GM21515 (cell line): ENCODE results near the gene LRGUK.
A peak's percentile ranks its signal among the peaks of the same experiment; 100 is the strongest.
"Not testable (repeated sequence)": the region's sequence is repeated elsewhere in the genome, so short reads cannot be mapped to it uniquely, and the experiment has no call there.

ENCODE experiments used
- ATAC-seq: cut with Tn5 transposase; IDR thresholded peaks from one replicate; pipeline ENCODE4 v1.9.1; 2021; ENCODE audit not compliant: unreplicated experiment

LRGUK gene

GRCh38 chr7:134245253-134245652, 118.1 kb downstream of the LRGUK start:
- no peak for ATAC-seq

GRCh38 chr7:134246347-134246746, 119.2 kb downstream of the LRGUK start:
- ATAC-seq, result no peak

- ATAC-seq, result no peak
Measured at GRCh38 chr7:134246761-134247160, 119.6 kb downstream of the LRGUK start.

GRCh38 chr7:134248196-134248595, 121.1 kb downstream of the LRGUK start:
- no peak for ATAC-seq

- ATAC-seq, result no peak
Measured at GRCh38 chr7:134254311-134254710, 127.2 kb downstream of the LRGUK start.

GRCh38 chr7:134255814-134256213, 128.7 kb downstream of the LRGUK start:
- no peak for ATAC-seq

- ATAC-seq, result no peak
Measured at GRCh38 chr7:134262322-134262721, 135.2 kb downstream of the LRGUK start.

GRCh38 chr7:134276951-134277350, 149.8 kb downstream of the LRGUK start:
- ATAC-seq, result no peak

- no peak for ATAC-seq
Measured at GRCh38 chr7:134278502-134279153, 151.5 kb downstream of the LRGUK start.

- ATAC-seq, result no peak
Measured at GRCh38 chr7:134279336-134279735, 152.2 kb downstream of the LRGUK start.

GRCh38 chr7:134279898-134280297, 152.8 kb downstream of the LRGUK start:
- no peak for ATAC-seq

- ATAC-seq, result no peak
Measured at GRCh38 chr7:134280508-134280907, 153.4 kb downstream of the LRGUK start.

GRCh38 chr7:134284011-134284410, 156.9 kb downstream of the LRGUK start:
- no peak for ATAC-seq

GRCh38 chr7:134284952-134285351, 157.8 kb downstream of the LRGUK start:
- no peak for ATAC-seq

GRCh38 chr7:134287916-134288659, 160.9 kb downstream of the LRGUK start:
- no peak for ATAC-seq

- no peak for ATAC-seq
Measured at GRCh38 chr7:134289423-134289822, 162.3 kb downstream of the LRGUK start.

- ATAC-seq, result no peak
Measured at GRCh38 chr7:134289841-134290240, 162.7 kb downstream of the LRGUK start.

- ATAC-seq, result no peak
Measured at GRCh38 chr7:134290286-134290685, 163.1 kb downstream of the LRGUK start.

GRCh38 chr7:134293002-134293740, 166.0 kb downstream of the LRGUK start:
- peak; percentile 100 for ATAC-seq

GRCh38 chr7:134295982-134296381, 168.8 kb downstream of the LRGUK start:
- ATAC-seq, result not testable (repeated sequence)

- no peak for ATAC-seq
Measured at GRCh38 chr7:134297489-134297888, 170.3 kb downstream of the LRGUK start.
